DMS79 (cell line): ENCODE measurements around the gene IQSEC3.

Experiments
- DNase-seq: peaks from one replicate; lab custom pipeline; 2025; lab: John Stamatoyannopoulos, UW

The IQSEC3 gene

GRCh38 chr12:197911-198695, 131.5 kb downstream of the IQSEC3 start:
- no peak for DNase-seq

GRCh38 chr12:198705-199104, 132.1 kb downstream of the IQSEC3 start:
- no peak for DNase-seq

- no peak for DNase-seq
These were observed 134.8 kb downstream of the IQSEC3 start for GRCh38 chr12:201361-201760.

- DNase-seq: peak; percentile 93
These were observed 135.6 kb downstream of the IQSEC3 start for GRCh38 chr12:202081-202731.

GRCh38 chr12:203074-203461, 136.5 kb downstream of the IQSEC3 start:
- DNase-seq: no peak

- DNase-seq: no peak
These were observed 137.1 kb downstream of the IQSEC3 start for GRCh38 chr12:203462-204260.

GRCh38 chr12:204261-204678, 137.7 kb downstream of the IQSEC3 start:
- DNase-seq: no peak

GRCh38 chr12:205026-205425, 138.5 kb downstream of the IQSEC3 start:
- no peak for DNase-seq

GRCh38 chr12:206746-207440, 140.3 kb downstream of the IQSEC3 start:
- DNase-seq: no peak

- DNase-seq: no peak
These were observed 141.2 kb downstream of the IQSEC3 start for GRCh38 chr12:207804-208203.

GRCh38 chr12:208813-209212, 142.2 kb downstream of the IQSEC3 start:
- DNase-seq: no peak

GRCh38 chr12:209246-209645, 142.7 kb downstream of the IQSEC3 start:
- DNase-seq: no peak

GRCh38 chr12:209851-210250, 143.3 kb downstream of the IQSEC3 start:
- no peak for DNase-seq

- DNase-seq: no peak
These were observed 143.9 kb downstream of the IQSEC3 start for GRCh38 chr12:210277-211141.

- DNase-seq: no peak
These were observed 144.5 kb downstream of the IQSEC3 start for GRCh38 chr12:211142-211465.

GRCh38 chr12:211639-212414, 145.3 kb downstream of the IQSEC3 start:
- DNase-seq: no peak

- no peak for DNase-seq
These were observed 145.8 kb downstream of the IQSEC3 start for GRCh38 chr12:212415-212714.

- no peak for DNase-seq
These were observed 146.4 kb downstream of the IQSEC3 start for GRCh38 chr12:212715-213526.

- DNase-seq: no peak
These were observed 147.0 kb downstream of the IQSEC3 start for GRCh38 chr12:213527-213932.
